Measurements from ENCODE around the gene LDLRAD3. TPM values are rescaled to one million over a fixed set of nuclear protein-coding genes. Genes with fewer than 3 reads are reported as not detected.
"Not testable (repeated sequence)": the region's sequence is repeated elsewhere in the genome, so short reads cannot be mapped to it uniquely, and the experiment has no call there.

The LDLRAD3 gene
- total and polyA plus RNA-seq, 2 experiments from 2014 or later: 6.2 to 9.5 TPM

- H3K9me3 ChIP-seq (ENCODE audit: low read depth): no peaks in the 10 kb centered on the region
- no peak overlapping the region for H3K4me3 ChIP-seq
- H3K27ac ChIP-seq: no peak overlapping the region
- no peaks in the 10 kb centered on the region for H3K4me1 ChIP-seq (ENCODE audit: low read depth)
- H3K36me3 ChIP-seq: no peaks in the 10 kb centered on the region
- TF ChIP-seq CTCF (IDR thresholded peaks at IDR 0.05; ENCODE audit: low read depth, low read length): no peak
- no peak for DNase-seq (ENCODE audit: low read depth in 1 of 2, low spot score in 1 of 2)
- H3K27me3 ChIP-seq: no peaks in the 10 kb centered on the region
These were observed 37.2 kb upstream of the LDLRAD3 start for GRCh38 chr11:35906681-35907080.

- TF ChIP-seq CTCF (IDR thresholded peaks at IDR 0.05; ENCODE audit: low read depth, low read length): no peak
- H3K4me1 ChIP-seq (ENCODE audit: low read depth): no peaks in the 10 kb centered on the region
- DNase-seq (ENCODE audit: low read depth in 1 of 2, low spot score in 1 of 2): peak in 1 of 2 donors; percentile 88
These were observed 36.0 kb upstream of the LDLRAD3 start for GRCh38 chr11:35907648-35908431.

GRCh38 chr11:35908432-35908771 is 35.5 kb upstream of the LDLRAD3 start:
- not testable (repeated sequence) for H3K27ac ChIP-seq; H3K9me3 ChIP-seq (ENCODE audit: low read depth); H3K4me1 ChIP-seq (ENCODE audit: low read depth); DNase-seq (ENCODE audit: low read depth in 1 of 2, low spot score in 1 of 2); H3K4me3 ChIP-seq; H3K36me3 ChIP-seq; H3K27me3 ChIP-seq

More at GRCh38 chr11:35907648-35908431, 36.0 kb upstream of the LDLRAD3 start:
- Histone ChIP-seq H3K36me3 (no peaks in the 10 kb centered on the region), H3K27me3 (no peaks in the 10 kb centered on the region), H3K4me3 (no peak overlapping the region), H3K9me3 (ENCODE audit: low read depth) (no peaks in the 10 kb centered on the region), H3K27ac (no peak overlapping the region)

GRCh38 chr11:35909511-35910265 is 34.2 kb upstream of the LDLRAD3 start:
- Histone ChIP-seq H3K36me3 (no peaks in the 10 kb centered on the region), H3K27me3 (no peaks in the 10 kb centered on the region), H3K4me1 (ENCODE audit: low read depth) (no peaks in the 10 kb centered on the region), H3K9me3 (ENCODE audit: low read depth) (no peaks in the 10 kb centered on the region), H3K4me3 (no peak overlapping the region), H3K27ac (no peak overlapping the region)
- DNase-seq (ENCODE audit: low read depth in 1 of 2, low spot score in 1 of 2): no peak
- TF ChIP-seq CTCF (IDR thresholded peaks at IDR 0.05; ENCODE audit: low read depth, low read length): no peak

- Histone ChIP-seq H3K9me3 (ENCODE audit: low read depth) (no peaks in the 10 kb centered on the region), H3K27ac (no peak overlapping the region), H3K4me1 (ENCODE audit: low read depth) (no peaks in the 10 kb centered on the region), H3K27me3 (no peaks in the 10 kb centered on the region), H3K4me3 (no peak overlapping the region), H3K36me3 (no peaks in the 10 kb centered on the region)
- TF ChIP-seq CTCF (IDR thresholded peaks at IDR 0.05; ENCODE audit: low read depth, low read length): no peak
- no peak for DNase-seq (ENCODE audit: low read depth in 1 of 2, low spot score in 1 of 2)
These were observed 32.8 kb upstream of the LDLRAD3 start for GRCh38 chr11:35911013-35911412.

GRCh38 chr11:35911616-35912165 is 32.2 kb upstream of the LDLRAD3 start:
- H3K4me1 ChIP-seq (ENCODE audit: low read depth): no peaks in the 10 kb centered on the region

GRCh38 chr11:35912436-35912835 is 31.4 kb upstream of the LDLRAD3 start:
- not testable (repeated sequence) for H3K4me3 ChIP-seq; H3K27me3 ChIP-seq; H3K27ac ChIP-seq; H3K36me3 ChIP-seq; H3K4me1 ChIP-seq (ENCODE audit: low read depth); DNase-seq (ENCODE audit: low read depth in 1 of 2, low spot score in 1 of 2); H3K9me3 ChIP-seq (ENCODE audit: low read depth)

More at GRCh38 chr11:35911616-35912165, 32.2 kb upstream of the LDLRAD3 start:
- no peaks in the 10 kb centered on the region for H3K9me3 ChIP-seq (ENCODE audit: low read depth)
- DNase-seq (ENCODE audit: low read depth in 1 of 2, low spot score in 1 of 2): peak in 1 of 2 donors; percentile 42
- H3K27ac ChIP-seq: no peak overlapping the region
- no peaks in the 10 kb centered on the region for H3K36me3 ChIP-seq
- no peaks in the 10 kb centered on the region for H3K27me3 ChIP-seq
- H3K4me3 ChIP-seq: no peak overlapping the region
- no peak for TF ChIP-seq CTCF (IDR thresholded peaks at IDR 0.05; ENCODE audit: low read depth, low read length)
